Breast epithelium (tissue), 4 donors: ENCODE measurements around the gene BCAS3. TPM values are rescaled to one million over a fixed set of nuclear protein-coding genes. Genes with fewer than 3 reads are reported as not detected.
"Not testable (repeated sequence)": the region's sequence is repeated elsewhere in the genome, so short reads cannot be mapped to it uniquely, and the experiment has no call there.

Experiments used
- DNase-seq, 2 donors: peaks; one replicate each; pipeline ENCODE4 v3.0.0-alpha.2; 2019; ENCODE audit warnings: low spot score in 2 of 2
- H3K27ac ChIP-seq, 2 donors: fragments of 200-600 bp; sonication (generic) in 1 of 2; one replicate each; pipeline ENCODE4 v1.5.1; 2016 to 2019; ENCODE audit warnings: mild to moderate bottlenecking in 1 of 2
- H3K27me3 ChIP-seq, 2 donors: fragments of 200-600 bp; sonication (generic) in 1 of 2; one replicate each; pipeline versions ENCODE4 v1.5.1 to v1.6.0; 2017 to 2019; ENCODE audit warnings: control low read depth in 1 of 2, mild to moderate bottlenecking in 1 of 2
- H3K36me3 ChIP-seq: fragments of 200-600 bp; one replicate; pipeline ENCODE4 v1.5.1; 2019
- H3K4me1 ChIP-seq, 2 donors: fragments of 200-600 bp; sonication (generic); one replicate each; pipeline ENCODE4 v1.5.1; 2016 to 2019; ENCODE audit warnings: control low read depth in 1 of 2
- H3K4me3 ChIP-seq, 3 donors: fragments of 200-600 bp; sonication (generic); 1 replicate in 2 of 3; 2 replicates in 1 of 3; pipeline ENCODE4 v1.5.1; 2016 to 2019; ENCODE audit warnings: mild to moderate bottlenecking in 3 of 3, moderate library complexity in 2 of 3
- H3K9me3 ChIP-seq, 2 donors: fragments of 200-600 bp; sonication (generic) in 1 of 2; one replicate each; pipeline ENCODE4 v1.5.1; 2016 to 2019; ENCODE audit warnings: control low read depth in 1 of 2
- POLR2A ChIP-seq: fragments of 450-650 bp; IDR thresholded peaks from one replicate; pipeline ENCODE4 v1.6.1; 2016; ENCODE audit warnings: antibody characterized with exemption, mild to moderate bottlenecking, moderate library complexity
- POLR2AphosphoS5 ChIP-seq, 3 donors: sonication (generic); formaldehyde crosslinking; IDR thresholded peaks; one replicate each; pipeline ENCODE4 v1.6.1; 2017; ENCODE audit warnings: antibody characterized with exemption in 3 of 3
- intact Hi-C: fragments of 100-400 bp; cut with DNase I; formaldehyde crosslinking; loops from one replicate; pipeline ENCODE4 v1.15.1; 2023; ENCODE audit warnings: low total_unique reads
- total RNA-seq, 3 donors: library from RNA; depleted of rRNA; stranded (reverse); fragments of >200 nt; gene quantifications; one replicate each; pipeline ENCODE4 v1.1.0, GENCODE V29; 2016
- TF ChIP-seq, protein P1 (sequence below), 3 donors: fragments of 450-650 bp; IDR thresholded peaks; one replicate each; pipeline ENCODE4 v1.5.1; 2016 to 2017; ENCODE audit warnings: antibody characterized with exemption in 3 of 3, mild to moderate bottlenecking in 3 of 3, moderate library complexity in 3 of 3

The BCAS3 gene
- total RNA-seq, 3 donors from 2014 or later: 30.8 to 47.9 (median 31.2) TPM

GRCh38 chr17:60970741-60971140, 293.1 kb downstream of the BCAS3 start:
- H3K27me3 ChIP-seq: no peaks in the 10 kb centered on the region
- peaks cover 0 to 7% of the 10 kb centered on the region in 2 donors for H3K9me3 ChIP-seq
- no peak for TF ChIP-seq POLR2A
- no peak for TF ChIP-seq POLR2AphosphoS5 (IDR thresholded peaks at IDR 0.05)
- TF ChIP-seq, protein P1, sequence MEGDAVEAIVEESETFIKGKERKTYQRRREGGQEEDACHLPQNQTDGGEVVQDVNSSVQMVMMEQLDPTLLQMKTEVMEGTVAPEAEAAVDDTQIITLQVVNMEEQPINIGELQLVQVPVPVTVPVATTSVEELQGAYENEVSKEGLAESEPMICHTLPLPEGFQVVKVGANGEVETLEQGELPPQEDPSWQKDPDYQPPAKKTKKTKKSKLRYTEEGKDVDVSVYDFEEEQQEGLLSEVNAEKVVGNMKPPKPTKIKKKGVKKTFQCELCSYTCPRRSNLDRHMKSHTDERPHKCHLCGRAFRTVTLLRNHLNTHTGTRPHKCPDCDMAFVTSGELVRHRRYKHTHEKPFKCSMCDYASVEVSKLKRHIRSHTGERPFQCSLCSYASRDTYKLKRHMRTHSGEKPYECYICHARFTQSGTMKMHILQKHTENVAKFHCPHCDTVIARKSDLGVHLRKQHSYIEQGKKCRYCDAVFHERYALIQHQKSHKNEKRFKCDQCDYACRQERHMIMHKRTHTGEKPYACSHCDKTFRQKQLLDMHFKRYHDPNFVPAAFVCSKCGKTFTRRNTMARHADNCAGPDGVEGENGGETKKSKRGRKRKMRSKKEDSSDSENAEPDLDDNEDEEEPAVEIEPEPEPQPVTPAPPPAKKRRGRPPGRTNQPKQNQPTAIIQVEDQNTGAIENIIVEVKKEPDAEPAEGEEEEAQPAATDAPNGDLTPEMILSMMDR (IDR thresholded peaks at IDR 0.05): no peak
- no peaks in the 10 kb centered on the region for H3K4me1 ChIP-seq
- intact Hi-C loops: no loop called here
- no peak overlapping the region for H3K27ac ChIP-seq
- no peaks in the 10 kb centered on the region for H3K36me3 ChIP-seq
- DNase-seq: no peak
- no peak overlapping the region for H3K4me3 ChIP-seq

- DNase-seq: no peak
- no peak for TF ChIP-seq POLR2AphosphoS5 (IDR thresholded peaks at IDR 0.05)
- TF ChIP-seq, protein P1 (IDR thresholded peaks at IDR 0.05): peak; percentile 7 to 46 (median 38)
- no peak for TF ChIP-seq POLR2A
- intact Hi-C loops: no loop called here
Measured at GRCh38 chr17:60971515-60972369, 294.1 kb downstream of the BCAS3 start.

GRCh38 chr17:60976861-60977260, 299.2 kb downstream of the BCAS3 start:
- H3K27ac ChIP-seq, H3K4me1 ChIP-seq, H3K4me3 ChIP-seq, H3K9me3 ChIP-seq, H3K36me3 ChIP-seq, intact Hi-C loops, H3K27me3 ChIP-seq, DNase-seq: not testable (repeated sequence)

More at GRCh38 chr17:60971515-60972369, 294.1 kb downstream of the BCAS3 start:
- Histone ChIP-seq H3K36me3 (no peaks in the 10 kb centered on the region), H3K27me3 (no peaks in the 10 kb centered on the region), H3K27ac (no peak overlapping the region), H3K9me3 (peaks cover 0 to 7% of the 10 kb centered on the region in 2 donors), H3K4me1 (no peaks in the 10 kb centered on the region), H3K4me3 (no peak overlapping the region)

DNA sequence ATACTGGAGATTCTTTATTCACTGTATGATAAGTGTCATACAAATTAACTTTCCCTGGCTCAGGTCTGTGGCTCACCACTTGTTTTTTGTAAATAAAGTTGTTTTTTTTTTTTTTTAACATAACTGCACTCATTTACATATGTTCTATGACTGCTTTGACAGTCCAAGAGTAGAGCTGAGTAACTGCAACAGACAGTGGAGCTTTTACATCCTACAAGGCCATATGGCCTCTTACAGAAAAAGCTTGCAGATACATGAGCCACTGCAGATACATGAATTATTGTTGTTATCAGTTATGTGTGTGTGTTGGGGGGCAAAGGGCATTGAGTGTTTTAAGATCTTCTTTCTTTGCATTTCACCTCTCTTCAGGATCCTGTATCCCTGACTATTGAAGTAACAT, 311.7 kb downstream of the BCAS3 start:
- H3K36me3 ChIP-seq: no peaks in the 10 kb centered on the region
- no peak for DNase-seq
- no peak overlapping the region for H3K27ac ChIP-seq
- no peak overlapping the region for H3K4me3 ChIP-seq
- intact Hi-C loops: no loop called here
- H3K4me1 ChIP-seq: no peaks in the 10 kb centered on the region
- no peaks in the 10 kb centered on the region for H3K27me3 ChIP-seq
- TF ChIP-seq POLR2A: no peak
- TF ChIP-seq POLR2AphosphoS5 (IDR thresholded peaks at IDR 0.05): no peak
- TF ChIP-seq, protein P1 (IDR thresholded peaks at IDR 0.05): no peak
- H3K9me3 ChIP-seq: no peaks in the 10 kb centered on the region

DNA sequence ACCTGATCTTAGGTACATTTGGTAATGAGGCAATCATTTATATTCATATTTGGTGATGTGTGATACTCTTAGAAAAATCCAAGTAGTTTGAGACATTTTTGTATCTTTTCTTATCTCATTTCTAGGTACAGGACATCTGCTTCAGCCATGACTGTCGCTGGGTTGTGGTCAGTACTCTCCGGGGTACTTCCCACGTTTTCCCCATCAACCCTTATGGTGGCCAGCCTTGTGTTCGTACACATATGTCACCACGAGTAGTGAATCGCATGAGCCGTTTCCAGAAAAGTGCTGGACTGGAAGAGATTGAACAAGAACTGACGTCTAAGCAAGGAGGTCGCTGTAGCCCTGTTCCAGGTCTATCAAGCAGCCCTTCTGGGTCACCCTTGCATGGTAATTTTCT, 312.2 kb downstream of the BCAS3 start:
- TF ChIP-seq POLR2A: no peak
- TF ChIP-seq, protein P1 (IDR thresholded peaks at IDR 0.05): no peak
- no peak for TF ChIP-seq POLR2AphosphoS5 (IDR thresholded peaks at IDR 0.05)
- H3K36me3 ChIP-seq: no peaks in the 10 kb centered on the region
- H3K4me3 ChIP-seq: no peak overlapping the region
- no peaks in the 10 kb centered on the region for H3K4me1 ChIP-seq
- intact Hi-C loops: no loop called here
- no peaks in the 10 kb centered on the region for H3K9me3 ChIP-seq
- DNase-seq: no peak
- H3K27ac ChIP-seq: no peak overlapping the region
- no peaks in the 10 kb centered on the region for H3K27me3 ChIP-seq
